ENCODE measurements around the gene FBXO9.

FBXO9 gene

GRCh38 chr6:53065266-53066076 lies at the start of gene FBXO9:
Gene FBXO9, plus strand, starts transcription at chr6:53065404. Its CDS starts 386 bp downstream, at chr6:53065790.
- no peak for FAIRE-seq

- no peak for FAIRE-seq
These were observed 49.7 kb upstream of the FBXO9 start for GRCh38 chr6:53015486-53015885.

- no peak for FAIRE-seq
These were observed 46.8 kb upstream of the FBXO9 start for GRCh38 chr6:53018446-53018845.

- FAIRE-seq = no peak
These were observed 45.0 kb upstream of the FBXO9 start for GRCh38 chr6:53020005-53020744.

GRCh38 chr6:53023323-53023722 lies 41.9 kb upstream of the FBXO9 start:
- no peak for FAIRE-seq

- FAIRE-seq = no peak
These were observed 38.7 kb upstream of the FBXO9 start for GRCh38 chr6:53026526-53026925.

GRCh38 chr6:53027131-53027718 lies 38.0 kb upstream of the FBXO9 start:
- no peak for FAIRE-seq

GRCh38 chr6:53028467-53028866 lies 36.7 kb upstream of the FBXO9 start:
- FAIRE-seq = no peak

- no peak for FAIRE-seq
These were observed 35.9 kb upstream of the FBXO9 start for GRCh38 chr6:53029257-53029656.

GRCh38 chr6:53029761-53030160 lies 35.4 kb upstream of the FBXO9 start:
- FAIRE-seq = no peak

- FAIRE-seq = peak; percentile 81
These were observed 33.9 kb upstream of the FBXO9 start for GRCh38 chr6:53031281-53031680.

- FAIRE-seq = no peak
These were observed 32.4 kb upstream of the FBXO9 start for GRCh38 chr6:53032849-53033248.

- no peak for FAIRE-seq
These were observed 31.4 kb upstream of the FBXO9 start for GRCh38 chr6:53033764-53034163.

- no peak for FAIRE-seq
These were observed 29.5 kb upstream of the FBXO9 start for GRCh38 chr6:53035549-53036213.

GRCh38 chr6:53038141-53038540 lies 27.1 kb upstream of the FBXO9 start:
- no peak for FAIRE-seq

GRCh38 chr6:53038596-53038995 lies 26.6 kb upstream of the FBXO9 start:
- FAIRE-seq = no peak

GRCh38 chr6:53041356-53041755 lies 23.8 kb upstream of the FBXO9 start:
- no peak for FAIRE-seq

- FAIRE-seq = peak; percentile 99
These were observed 23.1 kb upstream of the FBXO9 start for GRCh38 chr6:53042112-53042511.

- no peak for FAIRE-seq
These were observed 21.6 kb upstream of the FBXO9 start for GRCh38 chr6:53043581-53043980.

- FAIRE-seq = peak; percentile 58
These were observed 21.1 kb upstream of the FBXO9 start for GRCh38 chr6:53044071-53044470.

- no peak for FAIRE-seq
These were observed 20.6 kb upstream of the FBXO9 start for GRCh38 chr6:53044572-53044971.

- no peak for FAIRE-seq
These were observed 19.1 kb upstream of the FBXO9 start for GRCh38 chr6:53045891-53046673.

All from islet of Langerhans (tissue), 1 donor.